Astrocyte (in vitro differentiated cells and primary cell): Measurements from ENCODE around the gene LAMB1.

Experiments
- EZH2 ChIP-seq: IDR thresholded peaks from 2 replicates; pipeline ENCODE4 v1.6.1; 2012; ENCODE audit warnings: mild to moderate bottlenecking, low read length, inconsistent platforms; ENCODE audit not compliant: insufficient read depth
- TF ChIP-seq, protein P1 (sequence below): IDR thresholded peaks from 2 replicates; pipeline ENCODE4 v1.5.1; 2011; ENCODE audit warnings: low read depth, mild to moderate bottlenecking, inconsistent platforms, low read length, moderate library complexity; ENCODE audit not compliant: insufficient read depth

DNA sequence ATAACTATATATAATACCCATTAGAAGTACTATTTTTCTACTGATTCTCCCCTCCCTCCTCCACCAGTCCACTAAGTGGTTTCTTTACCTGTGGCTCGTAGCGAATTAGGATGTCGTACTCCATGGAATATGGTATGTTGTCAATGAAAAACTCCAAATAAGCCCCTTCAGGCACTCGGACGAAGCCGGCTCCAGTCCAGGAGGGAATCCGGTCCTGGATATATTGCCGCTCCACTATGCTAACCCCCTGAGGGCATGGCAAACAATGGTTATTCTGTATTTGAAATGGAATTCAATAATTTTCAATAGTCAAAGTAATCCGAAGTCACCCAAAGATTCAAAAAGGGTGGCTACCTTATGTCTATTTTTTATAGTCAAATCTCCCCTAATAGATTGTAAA lies 40.1 kb downstream of the LAMB1 start:
- TF ChIP-seq, protein P1, sequence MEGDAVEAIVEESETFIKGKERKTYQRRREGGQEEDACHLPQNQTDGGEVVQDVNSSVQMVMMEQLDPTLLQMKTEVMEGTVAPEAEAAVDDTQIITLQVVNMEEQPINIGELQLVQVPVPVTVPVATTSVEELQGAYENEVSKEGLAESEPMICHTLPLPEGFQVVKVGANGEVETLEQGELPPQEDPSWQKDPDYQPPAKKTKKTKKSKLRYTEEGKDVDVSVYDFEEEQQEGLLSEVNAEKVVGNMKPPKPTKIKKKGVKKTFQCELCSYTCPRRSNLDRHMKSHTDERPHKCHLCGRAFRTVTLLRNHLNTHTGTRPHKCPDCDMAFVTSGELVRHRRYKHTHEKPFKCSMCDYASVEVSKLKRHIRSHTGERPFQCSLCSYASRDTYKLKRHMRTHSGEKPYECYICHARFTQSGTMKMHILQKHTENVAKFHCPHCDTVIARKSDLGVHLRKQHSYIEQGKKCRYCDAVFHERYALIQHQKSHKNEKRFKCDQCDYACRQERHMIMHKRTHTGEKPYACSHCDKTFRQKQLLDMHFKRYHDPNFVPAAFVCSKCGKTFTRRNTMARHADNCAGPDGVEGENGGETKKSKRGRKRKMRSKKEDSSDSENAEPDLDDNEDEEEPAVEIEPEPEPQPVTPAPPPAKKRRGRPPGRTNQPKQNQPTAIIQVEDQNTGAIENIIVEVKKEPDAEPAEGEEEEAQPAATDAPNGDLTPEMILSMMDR = no peak
- TF ChIP-seq EZH2 = no peak
